HL-60 (cell line): ENCODE measurements around the gene FOXO1.

Experiments used
- GABPA ChIP-seq: IDR thresholded peaks from 2 replicates; pipeline ENCODE4 v1.6.1; 2012; ENCODE audit warnings: low read depth
- POLR2AphosphoS5 ChIP-seq: IDR thresholded peaks from 2 replicates; pipeline ENCODE4 v1.6.1; 2012; ENCODE audit warnings: low read depth
- REST ChIP-seq: IDR thresholded peaks from 2 replicates; pipeline ENCODE4 v1.6.1; 2012; ENCODE audit warnings: low read depth; ENCODE audit not compliant: insufficient replicate concordance
- SPI1 ChIP-seq: IDR thresholded peaks from 2 replicates; pipeline ENCODE4 v1.6.1; 2012; ENCODE audit warnings: low read depth, mild to moderate bottlenecking, borderline replicate concordance
- TF ChIP-seq, protein P1 (sequence below): IDR thresholded peaks from one replicate; pipeline ENCODE4 v1.5.1; 2011; ENCODE audit warnings: low read length, control low read depth, inconsistent platforms; ENCODE audit not compliant: insufficient read depth

- TF ChIP-seq, protein P1, sequence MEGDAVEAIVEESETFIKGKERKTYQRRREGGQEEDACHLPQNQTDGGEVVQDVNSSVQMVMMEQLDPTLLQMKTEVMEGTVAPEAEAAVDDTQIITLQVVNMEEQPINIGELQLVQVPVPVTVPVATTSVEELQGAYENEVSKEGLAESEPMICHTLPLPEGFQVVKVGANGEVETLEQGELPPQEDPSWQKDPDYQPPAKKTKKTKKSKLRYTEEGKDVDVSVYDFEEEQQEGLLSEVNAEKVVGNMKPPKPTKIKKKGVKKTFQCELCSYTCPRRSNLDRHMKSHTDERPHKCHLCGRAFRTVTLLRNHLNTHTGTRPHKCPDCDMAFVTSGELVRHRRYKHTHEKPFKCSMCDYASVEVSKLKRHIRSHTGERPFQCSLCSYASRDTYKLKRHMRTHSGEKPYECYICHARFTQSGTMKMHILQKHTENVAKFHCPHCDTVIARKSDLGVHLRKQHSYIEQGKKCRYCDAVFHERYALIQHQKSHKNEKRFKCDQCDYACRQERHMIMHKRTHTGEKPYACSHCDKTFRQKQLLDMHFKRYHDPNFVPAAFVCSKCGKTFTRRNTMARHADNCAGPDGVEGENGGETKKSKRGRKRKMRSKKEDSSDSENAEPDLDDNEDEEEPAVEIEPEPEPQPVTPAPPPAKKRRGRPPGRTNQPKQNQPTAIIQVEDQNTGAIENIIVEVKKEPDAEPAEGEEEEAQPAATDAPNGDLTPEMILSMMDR, result no peak
- no peak for TF ChIP-seq POLR2AphosphoS5
- TF ChIP-seq GABPA, result no peak
- no peak for TF ChIP-seq REST
- no peak for TF ChIP-seq SPI1
These were observed 31.0 kb downstream of the FOXO1 start for GRCh38 chr13:40635315-40635995.
